ENCODE results near the gene TMEM61. TPM values are rescaled to one million over a fixed set of nuclear protein-coding genes. Genes with fewer than 3 reads are reported as not detected.
A peak's percentile ranks its signal among the peaks of the same experiment; 100 is the strongest.

The TMEM61 gene
- total and polyA plus RNA-seq, 2 donors (not counting 1 experiment from before 2014, with no cell fraction given) = not detected

DNA sequence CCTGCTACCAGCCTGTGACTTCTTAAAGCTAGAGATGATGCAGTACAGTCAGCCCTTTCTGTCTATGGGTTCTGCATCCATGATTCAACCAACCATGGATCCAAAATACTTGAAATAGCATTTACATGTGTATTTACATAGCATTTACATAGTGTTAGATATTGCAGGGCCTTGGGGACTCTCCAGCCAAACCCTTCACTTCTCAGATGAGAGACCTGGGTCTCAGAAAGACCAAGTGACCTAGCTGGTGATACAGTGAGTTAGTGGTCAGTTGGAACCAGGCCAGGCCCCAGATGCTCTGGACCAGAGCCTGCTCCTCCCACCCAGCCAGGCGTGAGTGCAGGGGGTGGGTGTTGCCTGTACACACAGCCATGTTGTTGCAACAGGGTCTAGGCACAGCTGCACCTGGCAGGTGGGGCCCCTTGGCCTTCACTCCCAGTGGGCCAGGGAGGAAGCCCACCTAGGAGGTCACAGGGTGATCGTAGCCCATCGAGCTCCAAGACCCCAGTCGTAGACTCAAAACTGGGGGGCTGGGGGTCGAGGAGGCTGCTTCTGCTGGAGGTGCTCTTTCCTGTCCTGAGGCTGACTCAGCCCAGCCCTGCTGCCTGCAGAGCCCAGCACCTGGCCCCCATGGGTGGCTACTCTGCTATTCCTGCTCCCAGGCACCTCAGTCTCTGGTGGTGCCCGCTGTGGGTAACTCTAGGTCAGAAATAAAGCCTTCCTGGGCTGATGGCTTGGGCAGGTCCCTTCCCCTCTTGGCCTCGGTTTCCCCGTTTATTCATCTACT, 7.7 kb downstream of the TMEM61 start:
- TF ChIP-seq CTCF (conservative IDR thresholded peaks at IDR 0.05 in 1 of 2, IDR thresholded peaks at IDR 0.05 in 1 of 2; ENCODE audit: low read depth in 1 of 2, low read length in 2 of 2) (no peak), EZH2 (IDR thresholded peaks at IDR 0.05; ENCODE audit: low read length, missing control alignments) (no peak)
- H3K27me3 ChIP-seq (ENCODE audit: control insufficient read depth, insufficient read depth, low read length) = peaks cover 8% of the 10 kb centered on the region
- no peak overlapping the region for H2AFZ ChIP-seq (ENCODE audit: low read length)
- H3K27ac ChIP-seq (ENCODE audit: insufficient read depth, low read length) = no peak overlapping the region
- DNase-seq (ENCODE audit: low read depth in 2 of 2) = peak in 1 of 2 donors; percentile 78
- H3K4me2 ChIP-seq (ENCODE audit: extremely low read depth, insufficient read depth, low read length) = no peak overlapping the region
- H4K20me1 ChIP-seq (ENCODE audit: control insufficient read depth, extremely low read depth, insufficient read depth, low read length) = no peaks in the 10 kb centered on the region
- H3K79me2 ChIP-seq (ENCODE audit: control insufficient read depth, insufficient read depth, low read length) = no peaks in the 10 kb centered on the region
- no peaks in the 10 kb centered on the region for H3K4me1 ChIP-seq (ENCODE audit: control insufficient read depth, extremely low read depth, insufficient read depth, low read length)
- H3K4me3 ChIP-seq (replicated peaks in 1 of 4; ENCODE audit: control extremely low read depth in 1 of 4, insufficient read depth in 1 of 4, low read depth in 3 of 4, low read length in 4 of 4) = no peak overlapping the region
- no peak overlapping the region for H3K9ac ChIP-seq (ENCODE audit: insufficient read depth, low read length)
- no peaks in the 10 kb centered on the region for H3K36me3 ChIP-seq (ENCODE audit: control insufficient read depth, insufficient read depth, low read length)
- no peaks in the 10 kb centered on the region for H3K9me3 ChIP-seq (ENCODE audit: control insufficient read depth, insufficient read depth, low read depth, low read length)

- no peak overlapping the region for H2AFZ ChIP-seq (ENCODE audit: low read length)
- H3K4me2 ChIP-seq (ENCODE audit: extremely low read depth, insufficient read depth, low read length) = no peak overlapping the region
- H3K79me2 ChIP-seq (ENCODE audit: control insufficient read depth, insufficient read depth, low read length) = no peaks in the 10 kb centered on the region
- DNase-seq (ENCODE audit: low read depth in 2 of 2) = no peak
- no peak overlapping the region for H3K4me3 ChIP-seq (replicated peaks in 1 of 4; ENCODE audit: control extremely low read depth in 1 of 4, insufficient read depth in 1 of 4, low read depth in 3 of 4, low read length in 4 of 4)
- H3K36me3 ChIP-seq (ENCODE audit: control insufficient read depth, insufficient read depth, low read length) = no peaks in the 10 kb centered on the region
- no peak overlapping the region for H3K9ac ChIP-seq (ENCODE audit: insufficient read depth, low read length)
- H4K20me1 ChIP-seq (ENCODE audit: control insufficient read depth, extremely low read depth, insufficient read depth, low read length) = no peaks in the 10 kb centered on the region
- no peak overlapping the region for H3K27ac ChIP-seq (ENCODE audit: insufficient read depth, low read length)
- H3K4me1 ChIP-seq (ENCODE audit: control insufficient read depth, extremely low read depth, insufficient read depth, low read length) = no peaks in the 10 kb centered on the region
- TF ChIP-seq EZH2 (IDR thresholded peaks at IDR 0.05; ENCODE audit: low read length, missing control alignments) (no peak), CTCF (conservative IDR thresholded peaks at IDR 0.05 in 1 of 2, IDR thresholded peaks at IDR 0.05 in 1 of 2; ENCODE audit: low read depth in 1 of 2, low read length in 2 of 2) (no peak)
- H3K27me3 ChIP-seq (ENCODE audit: control insufficient read depth, insufficient read depth, low read length) = peaks cover 8% of the 10 kb centered on the region
- H3K9me3 ChIP-seq (ENCODE audit: control insufficient read depth, insufficient read depth, low read depth, low read length) = no peaks in the 10 kb centered on the region
Observed at GRCh38 chr1:54988975-54989374, 8.5 kb downstream of the TMEM61 start.

- Histone ChIP-seq H3K36me3 (ENCODE audit: control insufficient read depth, insufficient read depth, low read length) (no peaks in the 10 kb centered on the region), H3K79me2 (ENCODE audit: control insufficient read depth, insufficient read depth, low read length) (no peaks in the 10 kb centered on the region), H3K4me3 (replicated peaks in 1 of 4; ENCODE audit: control extremely low read depth in 1 of 4, insufficient read depth in 1 of 4, low read depth in 3 of 4, low read length in 4 of 4) (no peak overlapping the region), H3K9me3 (ENCODE audit: control insufficient read depth, insufficient read depth, low read depth, low read length) (no peaks in the 10 kb centered on the region), H3K27ac (ENCODE audit: insufficient read depth, low read length) (no peak overlapping the region), H3K9ac (ENCODE audit: insufficient read depth, low read length) (no peak overlapping the region), H2AFZ (ENCODE audit: low read length) (no peak overlapping the region), H3K4me2 (ENCODE audit: extremely low read depth, insufficient read depth, low read length) (no peak overlapping the region), H3K4me1 (ENCODE audit: control insufficient read depth, extremely low read depth, insufficient read depth, low read length) (no peaks in the 10 kb centered on the region), H4K20me1 (ENCODE audit: control insufficient read depth, extremely low read depth, insufficient read depth, low read length) (no peaks in the 10 kb centered on the region), H3K27me3 (ENCODE audit: control insufficient read depth, insufficient read depth, low read length) (peaks cover 7% of the 10 kb centered on the region)
- no peak for DNase-seq (ENCODE audit: low read depth in 2 of 2)
- no peak for TF ChIP-seq EZH2 (IDR thresholded peaks at IDR 0.05; ENCODE audit: low read length, missing control alignments)
Observed at GRCh38 chr1:54989473-54989872, 9.0 kb downstream of the TMEM61 start.
